Measurements from ENCODE around the gene RPA4.
"Not testable (repeated sequence)": the region's sequence is repeated elsewhere in the genome, so short reads cannot be mapped to it uniquely, and the experiment has no call there.

Gene RPA4

GRCh38 chrX:96883608-96884007 is at the start of gene RPA4:
RPA4 (plus strand) TSS chrX:96883908; CDS start chrX:96884311, 403 bp downstream.
- DNase-seq: no peak

- no peak for DNase-seq
Measured at GRCh38 chrX:96834137-96834536, 49.6 kb upstream of the RPA4 start.

GRCh38 chrX:96835660-96836289 is 47.9 kb upstream of the RPA4 start:
- no peak for DNase-seq

GRCh38 chrX:96837808-96838207 is 45.9 kb upstream of the RPA4 start:
- DNase-seq: no peak

- DNase-seq: no peak
Measured at GRCh38 chrX:96838537-96838936, 45.2 kb upstream of the RPA4 start.

GRCh38 chrX:96841325-96841724 is 42.4 kb upstream of the RPA4 start:
- no peak for DNase-seq

- not testable (repeated sequence) for DNase-seq
Measured at GRCh38 chrX:96841866-96842265, 41.8 kb upstream of the RPA4 start.

- DNase-seq: no peak
Measured at GRCh38 chrX:96843566-96843965, 40.1 kb upstream of the RPA4 start.

- no peak for DNase-seq
Measured at GRCh38 chrX:96846841-96847240, 36.9 kb upstream of the RPA4 start.

GRCh38 chrX:96859422-96859821 is 24.3 kb upstream of the RPA4 start:
- not testable (repeated sequence) for DNase-seq

GRCh38 chrX:96861218-96861617 is 22.5 kb upstream of the RPA4 start:
- no peak for DNase-seq

- DNase-seq: no peak
Measured at GRCh38 chrX:96861661-96862060, 22.0 kb upstream of the RPA4 start.

GRCh38 chrX:96884027-96884426 is 319 bp downstream of the RPA4 start:
- no peak for DNase-seq

- no peak for DNase-seq
Measured at GRCh38 chrX:96889726-96890125, 6.0 kb downstream of the RPA4 start.

- no peak for DNase-seq
Measured at GRCh38 chrX:96906741-96907140, 23.0 kb downstream of the RPA4 start.

GRCh38 chrX:96907516-96908272 is 24.0 kb downstream of the RPA4 start:
- no peak for DNase-seq

- DNase-seq: no peak
Measured at GRCh38 chrX:96909291-96909690, 25.6 kb downstream of the RPA4 start.

GRCh38 chrX:96918864-96919263 is 35.2 kb downstream of the RPA4 start:
- no peak for DNase-seq

- DNase-seq: no peak
Measured at GRCh38 chrX:96919672-96920071, 36.0 kb downstream of the RPA4 start.

- no peak for DNase-seq
Measured at GRCh38 chrX:96924581-96924980, 40.9 kb downstream of the RPA4 start.

- no peak for DNase-seq
Measured at GRCh38 chrX:96929036-96929435, 45.3 kb downstream of the RPA4 start.

All from stimulated activated CD8-positive, alpha-beta memory T cell treated with anti-CD3 and anti-CD28 coated beads, Interleukin-4, amount 100 ng/mL, for 48 hours (primary cell).